HG02852 (cell line): ENCODE measurements around the gene KCNH8.
A peak's percentile ranks its signal among the peaks of the same experiment; 100 is the strongest.

Source experiments
- ATAC-seq: cut with Tn5 transposase; IDR thresholded peaks from one replicate; pipeline ENCODE4 v1.9.1; 2021; ENCODE audit warnings: mild to moderate bottlenecking, moderate library complexity; ENCODE audit not compliant: unreplicated experiment

KCNH8 gene

DNA sequence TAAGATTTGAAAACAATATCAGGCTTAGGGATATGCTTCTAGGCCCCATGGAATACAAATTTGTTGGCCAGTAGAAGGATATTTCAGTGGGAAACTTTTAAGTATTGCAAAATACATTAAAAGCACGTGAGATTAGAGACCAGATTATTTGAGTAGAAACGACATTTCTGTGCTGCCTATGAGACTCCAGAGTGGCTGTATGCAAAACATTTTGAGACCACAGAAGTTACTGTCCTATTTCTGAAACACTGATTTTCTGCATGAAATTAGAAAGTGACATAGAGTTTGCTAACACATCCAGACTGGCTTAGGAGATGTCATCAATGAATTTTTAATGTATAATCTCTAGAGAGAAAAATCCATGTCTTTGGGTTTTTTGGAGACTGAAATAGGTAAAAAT is 99.8 kb downstream of the KCNH8 start:
- ATAC-seq: peak; percentile 76

DNA sequence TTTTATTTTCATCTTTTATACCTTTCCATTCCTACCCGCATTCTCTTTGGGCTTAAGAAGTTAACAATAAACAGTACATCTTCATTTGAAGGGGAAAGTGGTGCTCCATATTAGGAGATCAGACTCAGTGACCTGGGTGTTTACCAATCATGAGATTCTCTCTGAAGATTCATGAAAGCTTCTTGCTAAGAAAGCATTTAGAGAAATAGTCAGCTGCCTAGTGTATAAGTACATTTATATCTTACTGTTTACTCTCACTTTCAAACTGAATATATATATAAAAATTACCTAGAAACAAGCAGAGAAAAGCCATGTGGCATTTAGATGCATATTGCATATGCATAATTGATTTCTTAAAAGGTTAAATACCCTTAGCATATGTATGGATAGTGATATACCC is 100.5 kb downstream of the KCNH8 start:
- peak; percentile 32 for ATAC-seq

DNA sequence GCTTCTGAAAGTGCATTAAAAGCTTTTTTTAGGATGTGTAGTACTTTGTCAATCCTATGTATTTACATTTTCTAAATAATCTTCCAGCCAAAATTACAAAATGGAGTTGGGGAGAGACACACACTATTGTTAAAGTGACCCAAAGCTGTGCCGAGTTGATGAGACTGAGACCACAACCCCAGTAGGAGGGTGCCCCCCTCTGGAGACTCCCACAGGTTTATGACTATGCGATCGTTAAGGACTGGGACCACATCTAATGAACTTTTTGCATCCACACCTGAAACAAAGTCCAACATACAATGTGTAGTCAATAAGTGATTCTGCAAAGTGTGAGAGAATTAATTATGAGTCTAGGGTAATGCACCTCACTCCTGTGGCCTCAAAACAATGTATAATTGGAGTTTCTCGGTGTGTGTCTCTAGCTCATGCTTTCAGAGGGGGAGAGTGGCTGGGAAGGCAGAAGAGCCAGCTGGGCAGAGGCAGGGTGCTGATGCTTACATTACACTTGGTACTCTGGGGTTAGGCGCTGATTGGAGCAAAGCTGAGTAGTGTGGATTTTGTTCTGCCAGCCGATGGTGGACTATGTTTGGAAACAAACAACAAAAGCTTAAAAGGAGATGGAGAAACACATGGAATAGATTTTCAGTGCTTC is 102.8 kb downstream of the KCNH8 start:
- ATAC-seq: no peak

DNA sequence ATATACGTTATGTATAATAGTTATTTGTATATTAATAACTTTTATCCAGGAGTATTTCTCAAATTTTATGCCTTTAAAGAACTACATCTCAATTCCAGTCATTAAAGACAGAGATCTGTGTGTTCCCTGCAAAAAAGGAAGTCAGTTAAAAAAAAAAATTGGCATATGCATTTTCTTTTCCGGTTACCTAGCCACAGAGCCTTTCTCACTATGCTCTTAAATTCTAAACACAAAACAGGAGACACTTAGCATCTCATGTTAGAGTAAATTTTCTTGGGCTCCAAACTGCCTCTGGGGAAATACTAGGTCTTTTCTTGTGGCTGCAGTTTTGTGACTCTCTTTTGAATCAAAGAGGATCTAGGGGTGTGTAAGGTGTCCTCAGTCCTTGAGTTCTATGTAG is 105.9 kb downstream of the KCNH8 start:
- no peak for ATAC-seq

DNA sequence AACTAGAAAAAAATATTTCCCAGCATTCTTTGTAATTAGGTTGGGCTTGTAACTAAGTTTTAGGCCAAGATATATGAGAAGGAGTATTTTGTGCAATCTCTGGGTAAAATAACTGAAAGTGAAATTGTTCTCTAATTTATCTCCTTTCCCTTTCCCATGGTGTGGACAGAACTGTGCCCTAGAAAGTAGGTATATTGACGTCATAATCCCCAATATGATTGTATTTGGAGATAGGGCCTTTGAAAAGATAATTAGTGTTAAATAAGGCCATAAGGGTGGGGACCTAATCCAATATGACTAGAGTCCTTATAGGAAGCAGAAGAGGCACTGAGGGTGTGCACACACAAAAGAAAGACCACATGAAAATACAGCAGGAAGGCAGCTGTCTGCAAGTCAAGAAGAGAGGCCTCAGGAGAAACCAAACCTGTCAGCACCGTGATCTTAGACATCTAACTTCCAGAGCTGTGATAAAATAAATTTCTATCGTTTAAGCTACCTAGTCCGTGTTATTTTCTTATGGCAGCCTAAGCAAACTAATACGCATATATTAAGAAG is 106.6 kb downstream of the KCNH8 start:
- no peak for ATAC-seq

DNA sequence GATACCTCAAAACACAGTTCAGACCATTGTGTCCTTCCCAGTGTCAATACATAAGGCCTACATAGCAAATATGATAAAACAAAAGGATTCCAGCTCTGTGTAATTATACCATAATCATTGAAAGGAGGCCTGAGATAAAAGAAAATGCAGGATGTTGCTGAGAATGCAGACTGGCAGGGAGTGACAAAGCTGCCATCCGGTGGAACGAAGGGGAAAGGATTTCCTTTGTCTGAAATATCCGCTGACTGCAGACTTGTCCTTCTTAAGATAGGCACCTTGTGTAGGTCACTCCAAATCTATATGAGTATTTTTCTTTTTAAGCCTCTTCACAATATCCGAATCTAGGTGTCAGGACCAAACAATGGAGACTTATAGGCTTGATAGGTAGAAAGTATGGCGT is 108.0 kb downstream of the KCNH8 start:
- ATAC-seq: no peak

DNA sequence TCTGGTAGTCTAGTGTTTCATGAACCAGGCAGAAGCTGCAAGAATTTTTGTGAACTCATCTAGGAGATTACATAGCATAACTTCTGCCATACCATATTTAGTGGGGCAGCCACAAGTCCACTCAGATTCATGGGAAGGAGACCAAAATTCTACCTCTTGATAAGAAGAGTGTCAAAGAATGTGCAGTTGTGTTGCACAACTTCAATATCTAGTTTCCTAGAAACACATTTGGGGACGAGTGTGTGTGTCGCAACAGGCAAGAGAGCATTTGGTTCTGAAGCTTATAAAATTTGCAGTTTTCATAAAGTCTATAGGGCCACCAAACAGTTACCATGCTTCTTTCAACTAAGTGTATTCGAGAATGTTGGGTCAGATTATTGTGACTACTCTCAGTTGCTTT is 115.3 kb downstream of the KCNH8 start:
- no peak for ATAC-seq

DNA sequence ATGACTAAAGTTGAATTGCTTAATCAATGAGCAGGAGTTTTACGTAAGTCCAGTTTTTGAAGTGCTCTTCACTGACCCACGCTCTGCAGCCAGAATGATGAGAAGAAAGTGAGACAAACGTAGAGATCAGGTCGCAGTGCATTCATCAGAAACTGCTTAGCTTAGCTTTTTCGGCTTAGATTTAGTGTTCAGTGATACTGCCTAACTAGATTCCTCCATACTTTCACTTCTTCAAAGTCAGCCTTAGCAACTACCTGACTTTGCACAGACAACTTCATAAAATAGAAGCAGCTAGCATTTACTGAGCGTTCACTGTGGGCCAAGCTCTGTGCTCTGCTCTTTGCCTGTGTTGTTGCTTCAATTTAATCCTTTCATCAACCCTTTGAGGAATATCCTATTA is 116.1 kb downstream of the KCNH8 start:
- ATAC-seq: peak; percentile 50

DNA sequence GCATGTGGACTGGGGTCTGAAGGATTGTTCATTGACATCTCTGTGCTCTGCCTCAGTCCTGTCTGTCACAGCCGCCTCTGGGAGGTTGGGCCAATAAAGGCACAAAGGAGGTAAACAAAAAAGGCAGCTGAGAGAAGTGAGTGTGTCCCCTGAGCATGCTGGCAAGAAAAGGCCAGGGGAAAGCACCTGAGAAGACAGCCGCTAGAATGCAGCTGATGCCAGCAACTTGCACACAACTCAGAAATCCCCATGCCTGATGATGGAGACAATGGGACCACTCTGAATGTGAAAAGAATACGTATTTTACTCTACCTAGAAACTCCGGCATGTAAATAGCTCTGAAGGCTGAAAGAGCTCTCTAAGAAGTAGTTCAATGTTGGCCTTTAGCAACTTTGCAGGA is 118.7 kb downstream of the KCNH8 start:
- no peak for ATAC-seq

DNA sequence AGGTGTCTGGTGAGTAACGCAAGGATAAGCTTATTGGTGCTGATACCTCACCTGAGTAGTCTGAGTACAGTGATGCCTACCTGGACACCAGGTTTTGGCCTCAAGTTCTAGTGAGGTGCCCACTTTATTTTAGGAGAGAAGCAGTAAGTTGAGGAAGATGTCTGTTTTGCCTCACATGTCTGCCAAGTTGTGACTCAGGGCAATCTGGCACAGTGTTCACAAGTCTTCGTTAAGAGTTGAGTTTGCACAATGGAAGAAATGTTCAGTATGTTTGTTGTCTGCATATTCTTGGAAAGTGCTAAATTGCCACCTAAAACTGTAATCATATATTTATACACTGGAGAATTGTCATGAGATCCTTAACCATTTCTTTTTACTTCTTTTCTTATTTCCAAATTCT is 122.2 kb downstream of the KCNH8 start:
- no peak for ATAC-seq

DNA sequence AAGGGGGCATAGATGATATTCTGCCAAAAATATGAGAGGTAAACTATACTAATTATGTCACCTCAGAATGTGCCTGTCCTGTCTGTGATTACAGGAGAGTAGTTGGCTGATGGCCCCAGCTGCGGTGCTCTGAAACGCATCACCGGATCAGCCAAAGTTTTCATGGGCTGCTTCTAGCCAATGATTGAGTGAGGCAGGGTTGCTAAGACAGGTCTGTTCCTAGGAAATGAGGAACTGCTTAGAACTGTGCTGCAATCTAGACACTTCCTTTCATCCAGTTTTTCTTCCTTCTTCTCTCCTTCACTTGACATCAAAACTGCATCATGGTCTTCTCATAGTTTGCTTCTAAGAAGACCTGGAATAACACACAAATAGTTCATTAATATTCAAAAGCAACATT is 124.0 kb downstream of the KCNH8 start:
- ATAC-seq: no peak

DNA sequence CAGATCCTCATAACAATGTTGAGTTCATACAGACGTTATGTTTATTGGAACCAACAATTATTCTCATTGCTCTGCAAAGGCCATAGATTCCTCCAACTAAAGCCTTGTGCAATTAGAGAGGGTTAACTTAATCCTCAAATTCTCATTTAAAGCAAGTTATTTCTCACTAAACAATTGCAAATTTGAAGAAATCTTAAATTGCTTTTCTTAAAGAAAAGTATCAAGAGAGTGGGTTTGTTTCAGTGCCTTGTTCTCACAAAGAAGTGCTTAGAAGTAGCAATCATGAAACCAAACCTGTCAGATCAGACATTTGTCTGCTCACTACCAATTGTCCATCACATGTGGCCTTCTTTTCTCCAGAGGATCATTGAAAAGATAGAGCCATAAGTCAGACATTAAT is 124.8 kb downstream of the KCNH8 start:
- ATAC-seq: no peak

DNA sequence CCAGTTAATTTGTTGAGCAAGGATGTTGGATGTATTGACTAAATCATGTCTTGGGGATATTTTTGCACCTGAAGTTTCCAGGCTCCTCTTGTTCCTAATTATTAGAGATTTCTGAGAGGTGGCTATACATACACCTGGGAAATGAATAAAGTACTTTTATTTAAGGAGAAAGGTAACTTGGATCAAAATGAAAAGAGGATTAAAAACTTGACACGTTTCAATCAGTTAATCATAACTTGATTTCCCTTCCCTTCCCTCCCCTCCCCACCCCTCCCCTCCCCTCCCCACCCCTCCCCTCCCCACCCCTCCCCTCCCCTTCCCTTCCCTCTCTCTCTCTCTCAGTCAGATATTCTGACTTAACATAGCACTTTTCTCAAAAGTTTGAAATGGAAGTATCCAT is 126.3 kb downstream of the KCNH8 start:
- no peak for ATAC-seq

DNA sequence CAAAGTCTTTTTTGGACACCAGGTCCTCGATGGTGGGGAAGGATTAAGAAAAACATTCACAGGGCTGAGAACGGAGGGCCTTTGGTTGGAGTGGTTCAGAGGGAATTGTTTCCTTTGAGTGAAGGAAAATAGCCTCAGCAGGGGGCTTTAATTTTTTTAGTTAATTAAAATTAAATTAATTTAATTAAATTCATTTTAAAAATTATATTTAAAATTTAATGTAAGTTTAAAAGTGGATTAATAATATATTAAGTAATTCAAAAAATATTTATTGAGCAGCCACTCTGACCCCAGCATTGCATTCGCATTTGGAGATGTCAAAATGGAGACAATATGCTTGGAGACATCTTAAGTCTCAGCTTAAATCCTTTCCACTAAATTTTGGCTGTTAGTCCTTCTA is 136.7 kb downstream of the KCNH8 start:
- ATAC-seq: no peak

DNA sequence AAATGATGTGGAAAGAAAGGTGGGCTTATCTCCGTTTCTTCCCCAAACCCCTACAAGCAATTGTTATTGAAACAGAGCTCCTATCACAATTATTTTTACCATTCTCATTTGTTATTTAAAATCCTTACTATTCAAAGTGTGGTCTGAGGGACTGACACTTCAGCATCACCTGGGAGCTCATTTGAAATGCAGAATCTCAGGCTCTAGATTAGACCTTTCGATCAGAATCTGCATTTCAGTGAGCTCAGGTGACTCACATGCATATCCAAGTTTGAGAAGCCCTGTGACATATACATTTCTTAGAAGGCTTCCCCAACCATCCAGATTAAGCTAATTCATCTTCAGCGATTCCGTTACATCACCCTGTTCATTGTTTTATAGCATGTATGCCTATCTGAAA is 145.0 kb downstream of the KCNH8 start:
- no peak for ATAC-seq

DNA sequence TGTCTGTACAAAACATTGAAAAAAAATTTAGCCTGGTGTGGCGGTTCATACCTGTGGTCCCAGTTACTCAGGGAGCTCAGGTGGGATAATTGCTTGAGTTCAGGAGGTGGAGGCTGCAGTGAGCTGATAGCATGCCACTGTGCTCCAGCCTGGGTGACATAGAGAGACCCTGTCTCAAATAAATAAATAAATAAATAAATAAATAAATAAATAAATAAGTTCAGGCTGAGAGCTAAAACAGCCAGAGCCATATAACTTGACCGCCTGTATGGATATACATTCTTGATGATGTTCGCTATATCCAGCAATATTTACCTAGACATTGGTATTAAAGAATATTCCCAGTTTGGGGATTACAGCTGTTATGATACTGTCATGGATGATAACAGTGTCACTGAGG is 146.9 kb downstream of the KCNH8 start:
- ATAC-seq: no peak

DNA sequence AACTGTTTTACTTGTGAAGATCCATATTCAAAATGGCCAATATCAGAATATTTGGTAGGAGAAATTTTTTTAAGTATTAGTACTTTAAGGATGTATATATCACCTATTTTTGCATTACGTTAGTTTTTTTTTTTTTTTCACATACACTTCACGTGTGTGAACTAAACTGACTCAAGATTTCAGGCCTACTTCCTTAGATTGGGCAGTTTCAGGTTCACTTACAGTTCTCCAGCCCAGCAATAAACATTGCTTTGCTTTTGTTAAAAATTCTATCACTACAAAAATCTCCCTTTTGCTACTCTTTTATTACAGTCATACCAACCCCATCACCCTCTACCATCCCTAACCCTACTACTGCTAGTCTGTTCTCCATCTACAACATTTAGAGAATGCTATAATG is 183.6 kb downstream of the KCNH8 start:
- no peak for ATAC-seq

DNA sequence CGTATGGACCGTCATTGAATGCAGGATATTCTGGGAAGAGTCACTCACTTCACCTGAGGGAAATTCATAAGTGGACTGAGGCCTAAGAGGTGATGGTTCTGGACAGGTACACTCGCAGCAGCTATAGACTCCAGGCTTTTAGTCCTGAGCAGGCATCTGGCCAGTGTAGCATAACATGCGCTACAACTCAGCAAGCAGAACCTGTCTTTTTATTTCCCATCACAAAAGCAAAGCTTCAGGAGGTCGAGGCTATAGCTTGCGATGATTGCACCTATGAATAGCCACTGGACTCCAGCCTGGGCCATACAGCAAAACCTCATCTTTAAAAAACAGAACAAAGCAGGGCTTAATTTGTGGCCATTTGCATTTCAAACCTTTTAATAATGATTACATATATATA is 185.8 kb downstream of the KCNH8 start:
- ATAC-seq: no peak

DNA sequence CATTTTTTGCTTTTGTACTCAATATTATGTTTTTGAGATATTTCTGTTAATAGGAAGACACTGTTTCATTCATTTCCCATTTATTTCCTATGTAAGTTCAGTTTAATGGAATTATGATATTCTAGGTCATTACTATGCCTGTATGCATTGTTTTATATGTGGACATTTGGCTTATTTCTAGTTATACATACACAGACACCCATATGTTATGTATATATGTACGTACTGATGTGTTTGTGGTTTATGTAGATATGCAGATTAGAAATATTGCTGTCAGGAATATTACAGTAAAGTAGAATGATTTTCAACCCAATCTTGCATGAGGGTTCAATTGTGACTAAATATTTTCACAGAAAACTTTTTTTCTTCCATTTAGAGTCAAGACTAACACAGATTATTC is 190.5 kb downstream of the KCNH8 start:
- no peak for ATAC-seq

DNA sequence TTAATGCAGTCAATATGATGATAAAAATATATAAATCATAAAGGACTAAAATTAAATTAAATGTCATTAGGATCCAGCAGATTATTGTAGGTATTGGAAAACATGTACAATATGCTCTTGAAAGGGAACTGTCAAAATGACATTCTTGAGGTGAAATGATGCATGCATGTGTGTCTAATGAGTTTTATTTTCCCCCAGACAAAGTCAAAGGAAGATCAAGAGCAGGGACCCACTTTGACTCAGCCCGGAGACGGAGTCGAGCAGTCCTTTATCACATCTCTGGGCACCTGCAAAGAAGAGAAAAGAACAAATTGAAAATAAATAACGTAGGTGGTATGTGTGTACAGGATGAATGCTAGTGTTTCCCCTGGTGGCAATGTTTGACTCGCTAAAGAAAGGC is 194.1 kb downstream of the KCNH8 start:
- peak; percentile 52 for ATAC-seq

DNA sequence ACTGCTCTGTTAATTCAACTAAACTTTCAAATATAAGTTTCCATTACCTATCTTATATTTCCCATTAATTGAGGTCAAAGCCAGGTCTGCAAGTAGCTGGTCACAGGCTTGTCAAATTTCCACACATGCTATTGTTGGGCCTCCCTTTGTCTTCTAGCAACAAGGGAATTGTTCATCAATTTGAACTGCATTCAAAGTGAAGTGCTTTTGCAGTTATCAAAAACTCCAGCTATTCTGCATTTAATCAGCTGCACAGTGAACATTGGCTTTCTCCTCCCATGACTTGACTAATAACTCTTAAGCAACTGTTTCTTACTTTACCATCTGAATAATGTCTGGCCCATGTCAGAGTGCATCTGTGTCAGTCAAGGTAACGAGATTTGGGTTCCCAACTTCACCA is 198.4 kb downstream of the KCNH8 start:
- ATAC-seq: no peak

DNA sequence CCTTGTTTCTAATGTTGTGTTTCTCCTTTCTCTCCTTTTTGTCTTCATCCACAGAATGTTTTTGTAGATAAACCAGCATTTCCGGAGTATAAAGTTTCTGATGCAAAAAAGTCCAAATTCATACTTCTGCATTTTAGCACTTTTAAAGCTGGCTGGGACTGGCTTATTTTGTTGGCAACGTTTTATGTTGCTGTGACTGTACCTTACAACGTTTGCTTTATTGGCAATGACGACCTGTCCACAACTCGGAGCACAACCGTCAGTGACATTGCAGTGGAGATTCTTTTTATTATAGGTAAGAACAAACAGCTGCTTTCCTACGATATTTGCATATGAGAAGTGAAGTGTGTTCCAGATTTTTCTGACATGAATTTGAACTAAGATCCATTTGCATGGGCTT is 199.4 kb downstream of the KCNH8 start:
- ATAC-seq: no peak

DNA sequence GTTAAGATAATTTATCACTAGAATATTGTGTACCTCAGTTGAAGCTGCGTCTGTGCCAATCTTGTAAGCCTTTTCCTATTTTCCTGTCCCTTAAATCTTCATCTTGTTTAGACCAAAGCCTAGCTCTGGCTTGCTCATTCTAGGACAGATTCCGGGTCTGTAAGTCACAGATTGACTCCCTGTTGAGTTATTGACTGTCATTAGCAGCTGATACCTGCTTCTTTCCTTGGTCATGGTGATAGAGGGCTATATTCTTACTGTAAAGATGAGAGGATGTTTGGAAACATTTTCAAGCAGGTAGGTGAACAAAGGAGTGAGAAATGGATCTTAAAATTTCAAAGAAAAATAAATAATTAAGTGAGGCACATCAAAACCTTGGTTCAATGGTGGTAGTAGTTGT is 200.2 kb downstream of the KCNH8 start:
- no peak for ATAC-seq
